ENCODE measurements around the gene KCNQ1. TPM values are rescaled to one million over a fixed set of nuclear protein-coding genes. Genes with fewer than 3 reads are reported as not detected.
A peak's percentile ranks its signal among the peaks of the same experiment; 100 is the strongest.

The KCNQ1 gene
- total RNA-seq, 2 experiments from 2014 or later, result 24.2 to 26.6 TPM

- POLR2A ChIA-PET, result interaction anchor here (1.4 to 1.5 kb wide), 2 partner anchors 13 to 20 kb away, joined by 4 to 5 read pairs; no protein-coding TSS in a partner anchor
Measured at GRCh38 chr11:2446590-2447252, 1.9 kb downstream of the KCNQ1 start.

GRCh38 chr11:2447253-2447950 is 2.6 kb downstream of the KCNQ1 start:
- peaks cover 2% of the 10 kb centered on the region for H3K36me3 Mint-ChIP-seq
- no peaks in the 10 kb centered on the region for H3K9me3 Mint-ChIP-seq
- peak overlapping the region; percentile 77 for H3K27ac Mint-ChIP-seq
- no peak for ATAC-seq (ENCODE audit: low read depth)
- H3K4me1 Mint-ChIP-seq, result peaks cover 18% of the 10 kb centered on the region
- H3K27me3 Mint-ChIP-seq, result peaks cover 12% of the 10 kb centered on the region
- peak overlapping the region; percentile 88 for H3K4me3 Mint-ChIP-seq
- DNase-seq, result peak; percentile 43
- POLR2A ChIA-PET, result interaction anchor here (1.4 to 1.5 kb wide), 2 partner anchors 12 to 20 kb away, joined by 4 to 5 read pairs; no protein-coding TSS in a partner anchor

More at GRCh38 chr11:2446590-2447252, 1.9 kb downstream of the KCNQ1 start:
- H3K4me3 Mint-ChIP-seq, result peak overlapping the region; percentile 88
- H3K27ac Mint-ChIP-seq, result peak overlapping the region; percentile 77
- no peak for ATAC-seq (ENCODE audit: low read depth)
- peak; percentile 51 for DNase-seq
- H3K4me1 Mint-ChIP-seq, result peaks cover 18% of the 10 kb centered on the region
- no peaks in the 10 kb centered on the region for H3K9me3 Mint-ChIP-seq
- peaks cover 12% of the 10 kb centered on the region for H3K27me3 Mint-ChIP-seq
- H3K36me3 Mint-ChIP-seq, result peaks cover 2% of the 10 kb centered on the region

GRCh38 chr11:2447951-2448650 is 3.3 kb downstream of the KCNQ1 start:
- POLR2A ChIA-PET, result interaction anchor here (1.4 to 1.5 kb wide), 2 partner anchors 11 to 19 kb away, joined by 4 to 5 read pairs; no protein-coding TSS in a partner anchor
- peaks cover 18% of the 10 kb centered on the region for H3K4me1 Mint-ChIP-seq
- peak overlapping the region; percentile 88 for H3K4me3 Mint-ChIP-seq
- ATAC-seq (ENCODE audit: low read depth) (no peak), DNase-seq (peak; percentile 29)
- peak overlapping the region; percentile 77 for H3K27ac Mint-ChIP-seq
- H3K27me3 Mint-ChIP-seq, result peaks cover 6% of the 10 kb centered on the region
- peaks cover 2% of the 10 kb centered on the region for H3K36me3 Mint-ChIP-seq
- no peaks in the 10 kb centered on the region for H3K9me3 Mint-ChIP-seq

- Mint-ChIP-seq H3K9me3 (no peaks in the 10 kb centered on the region), H3K27ac (peak overlapping the region; percentile 38), H3K36me3 (peaks cover 2% of the 10 kb centered on the region), H3K4me1 (peaks cover 16% of the 10 kb centered on the region), H3K4me3 (no peak overlapping the region), H3K27me3 (no peaks in the 10 kb centered on the region)
- POLR2A ChIA-PET, result interaction anchor here (1.2 kb wide), 1 partner anchor 17 kb away, joined by 3 read pairs; no protein-coding TSS in a partner anchor
- ATAC-seq (ENCODE audit: low read depth) (no peak), DNase-seq (peak; percentile 25)
Measured at GRCh38 chr11:2448661-2449547, 4.1 kb downstream of the KCNQ1 start.

- Mint-ChIP-seq H3K27me3 (no peaks in the 10 kb centered on the region), H3K4me1 (peaks cover 16% of the 10 kb centered on the region), H3K4me3 (no peak overlapping the region), H3K36me3 (peaks cover 2% of the 10 kb centered on the region), H3K9me3 (no peaks in the 10 kb centered on the region), H3K27ac (no peak overlapping the region)
- ATAC-seq (ENCODE audit: low read depth) (no peak), DNase-seq (peak; percentile 25)
- POLR2A ChIA-PET, result interaction anchor here (1.1 to 1.2 kb wide), 2 partner anchors 16 to 18 kb away, joined by 3 read pairs; no protein-coding TSS in a partner anchor
Measured at GRCh38 chr11:2449548-2450320, 4.9 kb downstream of the KCNQ1 start.

- Mint-ChIP-seq H3K36me3 (peaks cover 4% of the 10 kb centered on the region), H3K9me3 (no peaks in the 10 kb centered on the region), H3K27me3 (no peaks in the 10 kb centered on the region), H3K27ac (no peak overlapping the region), H3K4me1 (peaks cover 16% of the 10 kb centered on the region), H3K4me3 (no peak overlapping the region)
- ATAC-seq (ENCODE audit: low read depth) (no peak), DNase-seq (peak; percentile 23)
- POLR2A ChIA-PET, result interaction anchor here (1.1 to 1.2 kb wide), 2 partner anchors 15 to 17 kb away, joined by 3 read pairs; no protein-coding TSS in a partner anchor
Measured at GRCh38 chr11:2450321-2451041, 5.7 kb downstream of the KCNQ1 start.

- no peak for ATAC-seq (ENCODE audit: low read depth)
- Mint-ChIP-seq H3K27ac (no peak overlapping the region), H3K4me3 (no peak overlapping the region), H3K27me3 (peaks cover 2% of the 10 kb centered on the region), H3K9me3 (no peaks in the 10 kb centered on the region), H3K36me3 (peaks cover 4% of the 10 kb centered on the region), H3K4me1 (peaks cover 16% of the 10 kb centered on the region)
- DNase-seq, result peak; percentile 23
- POLR2A ChIA-PET, result no interaction called here
Measured at GRCh38 chr11:2451336-2451735, 6.5 kb downstream of the KCNQ1 start.

GRCh38 chr11:2451916-2452315 is 7.1 kb downstream of the KCNQ1 start:
- Mint-ChIP-seq H3K27me3 (peaks cover 3% of the 10 kb centered on the region), H3K27ac (no peak overlapping the region), H3K36me3 (peaks cover 4% of the 10 kb centered on the region), H3K9me3 (no peaks in the 10 kb centered on the region), H3K4me1 (peaks cover 12% of the 10 kb centered on the region), H3K4me3 (no peak overlapping the region)
- peak; percentile 25 for DNase-seq
- ATAC-seq (ENCODE audit: low read depth), result no peak
- POLR2A ChIA-PET, result no interaction called here

- DNase-seq (no peak), ATAC-seq (ENCODE audit: low read depth) (no peak)
- no peak overlapping the region for H3K27ac Mint-ChIP-seq
- H3K27me3 Mint-ChIP-seq, result peaks cover 3% of the 10 kb centered on the region
- POLR2A ChIA-PET, result no interaction called here
- H3K9me3 Mint-ChIP-seq, result no peaks in the 10 kb centered on the region
- peaks cover 7% of the 10 kb centered on the region for H3K4me1 Mint-ChIP-seq
- H3K4me3 Mint-ChIP-seq, result no peak overlapping the region
- H3K36me3 Mint-ChIP-seq, result peaks cover 2% of the 10 kb centered on the region
Measured at GRCh38 chr11:2452321-2453012, 7.7 kb downstream of the KCNQ1 start.

GRCh38 chr11:2453436-2453835 is 8.6 kb downstream of the KCNQ1 start:
- Mint-ChIP-seq H3K4me1 (peaks cover 2% of the 10 kb centered on the region), H3K27ac (no peak overlapping the region), H3K9me3 (no peaks in the 10 kb centered on the region), H3K36me3 (peaks cover 2% of the 10 kb centered on the region), H3K27me3 (peaks cover 3% of the 10 kb centered on the region), H3K4me3 (no peak overlapping the region)
- ATAC-seq (ENCODE audit: low read depth) (no peak), DNase-seq (no peak)
- POLR2A ChIA-PET, result no interaction called here

GRCh38 chr11:2458321-2458720 is 13.5 kb downstream of the KCNQ1 start:
- no peak overlapping the region for H3K27ac Mint-ChIP-seq
- no peak overlapping the region for H3K4me3 Mint-ChIP-seq
- peaks cover 2% of the 10 kb centered on the region for H3K36me3 Mint-ChIP-seq
- peaks cover 4% of the 10 kb centered on the region for H3K27me3 Mint-ChIP-seq
- POLR2A ChIA-PET, result no interaction called here
- DNase-seq (no peak), ATAC-seq (ENCODE audit: low read depth) (no peak)
- no peaks in the 10 kb centered on the region for H3K9me3 Mint-ChIP-seq
- H3K4me1 Mint-ChIP-seq, result peaks cover 7% of the 10 kb centered on the region
